H1 (cell line): ENCODE data around the gene PLCL1. TPM values are rescaled to one million over a fixed set of nuclear protein-coding genes. Genes with fewer than 3 reads are reported as not detected.

ENCODE experiments used
- CTCF ChIA-PET: fragments of 300-600 bp; sonication (Branson Sonifier 250); formaldehyde crosslinking; loops from one replicate; lab custom pipeline; 2021; ENCODE audit not compliant: partially characterized antibody; lab: Charles Lee
- POLR2A ChIA-PET: fragments of 300-600 bp; sonication (Branson Sonifier 250); formaldehyde crosslinking; loops from one replicate; lab custom pipeline; 2021; ENCODE audit warnings: inconsistent platforms; ENCODE audit not compliant: partially characterized antibody; lab: Charles Lee
- DNase-seq, 2 experiments: peaks; one replicate each; pipeline versions ENCODE4 v3.0.0 to v3.0.0-alpha.2; 2010 to 2022; ENCODE audit warnings: low spot score in 2 of 2, low read depth in 1 of 2, mixed read lengths in 1 of 2
- FAIRE-seq: peaks from 2 replicates; lab custom pipeline; 2011; peaks lifted over from hg19 to GRCh38; lab: Jason Lieb, UNC
- H2AFZ ChIP-seq: 2 replicates; pipeline ENCODE4 v1.8.1; 2012; ENCODE audit warnings: low read length, inconsistent platforms
- H2AK5ac ChIP-seq: 2 replicates; pipeline ENCODE4 v1.6.1; 2013; ENCODE audit warnings: low read depth, low read length
- H2BK120ac ChIP-seq: replicated peaks from 2 replicates; pipeline ENCODE3; 2013; ENCODE audit warnings: low read depth, low read length, inconsistent platforms
- H2BK12ac ChIP-seq: 2 replicates; pipeline ENCODE4 v1.6.1; 2013; ENCODE audit warnings: low read depth, low read length
- H2BK15ac ChIP-seq: 2 replicates; pipeline ENCODE4 v1.6.1; 2013; ENCODE audit warnings: low read length
- H2BK20ac ChIP-seq: 2 replicates; pipeline ENCODE4 v1.6.1; 2013; ENCODE audit warnings: low read length
- H2BK5ac ChIP-seq: 2 replicates; pipeline ENCODE4 v1.6.1; 2013; ENCODE audit warnings: low read depth, low read length
- H3K14ac ChIP-seq: 2 replicates; pipeline ENCODE4 v1.6.1; 2013; ENCODE audit warnings: inconsistent platforms; ENCODE audit not compliant: insufficient read length
- H3K18ac ChIP-seq: 2 replicates; pipeline ENCODE4 v1.6.1; 2013; ENCODE audit warnings: low read length; ENCODE audit errors: extremely low read depth
- H3K23ac ChIP-seq: 2 replicates; pipeline ENCODE4 v1.6.1; 2013; ENCODE audit warnings: inconsistent platforms; ENCODE audit not compliant: insufficient read length
- H3K23me2 ChIP-seq: 2 replicates; pipeline ENCODE4 v1.6.1; 2013; ENCODE audit warnings: low read depth, low read length
- H3K27ac ChIP-seq: 2 replicates; pipeline ENCODE4 v1.6.1; 2011; ENCODE audit warnings: low read depth, low read length, inconsistent platforms
- H3K27me3 ChIP-seq, 4 experiments: replicated peaks in 1 of 4; 1 replicate in 1 of 4; 2 replicates in 3 of 4; pipeline versions ENCODE4 v1.6.1 to v1.8.1; 2011 to 2013; ENCODE audit warnings: low read length in 3 of 4, mild to moderate bottlenecking in 3 of 4, inconsistent platforms in 2 of 4, mixed read lengths in 2 of 4, moderate library complexity in 1 of 4; ENCODE audit not compliant: control insufficient read depth in 3 of 4, insufficient read depth in 3 of 4; ENCODE audit errors: extremely low read depth in 1 of 4
- H3K36me3 ChIP-seq, 4 experiments: 2 replicates each; pipeline versions ENCODE4 v1.6.1 to v1.8.1; 2011 to 2013; ENCODE audit warnings: mild to moderate bottlenecking in 4 of 4, low read length in 3 of 4, moderate library complexity in 2 of 4, control low read depth in 1 of 4, inconsistent platforms in 1 of 4; ENCODE audit not compliant: insufficient read depth in 4 of 4, control insufficient read depth in 2 of 4
- H3K4ac ChIP-seq: replicated peaks from 2 replicates; pipeline ENCODE3; 2013; ENCODE audit warnings: low read length, low read depth, mixed read lengths, inconsistent platforms; ENCODE audit not compliant: insufficient read length
- H3K4me1 ChIP-seq, 4 experiments: replicated peaks in 1 of 4; 1 replicate in 1 of 4; 2 replicates in 3 of 4; pipeline versions ENCODE4 v1.6.1 to v1.8.1; 2011 to 2013; ENCODE audit warnings: low read length in 3 of 4, inconsistent platforms in 2 of 4, mixed read lengths in 1 of 4; ENCODE audit not compliant: insufficient read depth in 4 of 4, control insufficient read depth in 3 of 4
- H3K4me2 ChIP-seq, 2 experiments: 2 replicates each; pipeline versions ENCODE4 v1.6.1 to v1.8.1; 2011 to 2013; ENCODE audit warnings: low read depth in 2 of 2, low read length in 2 of 2, control low read depth in 1 of 2, inconsistent platforms in 1 of 2, mild to moderate bottlenecking in 1 of 2; ENCODE audit not compliant: insufficient read depth in 1 of 2
- H3K4me3 ChIP-seq, 4 experiments: fragments of 200-600, 300-600 bp in 1 of 4; sonication (generic), shearing (Covaris generic), sonication (Bioruptor Twin) in 1 of 4; 2 replicates each; pipeline versions ENCODE4 v1.5.1 to v1.8.1; 2011 to 2016; ENCODE audit warnings: low read length in 4 of 4, low read depth in 3 of 4, control low read depth in 2 of 4, inconsistent platforms in 2 of 4, mild to moderate bottlenecking in 2 of 4, mixed read lengths in 1 of 4, moderate library complexity in 1 of 4; ENCODE audit not compliant: insufficient read depth in 2 of 4; ENCODE audit errors: extremely low read depth in 1 of 4
- H3K56ac ChIP-seq: replicated peaks from 2 replicates; pipeline ENCODE3; 2013; ENCODE audit warnings: low read depth, mild to moderate bottlenecking, mixed read lengths, low read length, inconsistent platforms; ENCODE audit not compliant: insufficient read length
- H3K79me1 ChIP-seq: 2 replicates; pipeline ENCODE4 v1.6.1; 2013; ENCODE audit warnings: low read depth, low read length, control low read depth
- H3K79me2 ChIP-seq, 2 experiments: 2 replicates each; pipeline versions ENCODE4 v1.6.1 to v1.8.1; 2012 to 2013; ENCODE audit warnings: low read length in 2 of 2, mild to moderate bottlenecking in 2 of 2, inconsistent platforms in 1 of 2; ENCODE audit not compliant: insufficient read depth in 2 of 2, control insufficient read depth in 1 of 2
- H3K9ac ChIP-seq, 4 experiments: replicated peaks in 1 of 4; 1 replicate in 1 of 4; 2 replicates in 3 of 4; pipeline versions ENCODE4 v1.6.1 to v1.8.1; 2011 to 2013; ENCODE audit warnings: low read depth in 3 of 4, low read length in 3 of 4, control low read depth in 2 of 4, mild to moderate bottlenecking in 2 of 4, moderate library complexity in 2 of 4, inconsistent platforms in 1 of 4; ENCODE audit errors: extremely low read depth in 1 of 4
- H3K9me3 ChIP-seq, 2 experiments: 2 replicates each; pipeline versions ENCODE4 v1.6.1 to v1.8.1; 2012 to 2013; ENCODE audit warnings: mild to moderate bottlenecking in 2 of 2, moderate library complexity in 2 of 2, control low read depth in 1 of 2, inconsistent platforms in 1 of 2, low read depth in 1 of 2, low read length in 1 of 2, mixed read lengths in 1 of 2; ENCODE audit not compliant: insufficient read depth in 2 of 2
- H4K20me1 ChIP-seq, 2 experiments: replicated peaks in 1 of 2; 2 replicates each; pipeline versions ENCODE3 to v1.8.1; 2011 to 2013; ENCODE audit warnings: inconsistent platforms in 2 of 2, low read length in 2 of 2, mild to moderate bottlenecking in 1 of 2; ENCODE audit not compliant: insufficient read depth in 2 of 2, control insufficient read depth in 1 of 2
- H4K5ac ChIP-seq: 2 replicates; pipeline ENCODE4 v1.6.1; 2013; ENCODE audit warnings: low read length, low read depth, mixed read lengths, inconsistent platforms; ENCODE audit not compliant: insufficient read length
- H4K8ac ChIP-seq: 2 replicates; pipeline ENCODE4 v1.8.0; 2013; ENCODE audit warnings: mild to moderate bottlenecking, moderate library complexity, low read length, inconsistent platforms; ENCODE audit not compliant: insufficient read depth; ENCODE audit errors: extremely low read depth
- H4K91ac ChIP-seq: replicated peaks from 2 replicates; pipeline ENCODE3; 2013; ENCODE audit warnings: low read length, mixed read lengths, inconsistent platforms; ENCODE audit not compliant: insufficient read length
- ASH2L ChIP-seq: fragments of 200-600, 300-600 bp; sonication (generic); IDR thresholded peaks from one replicate; pipeline ENCODE4 v1.7.1; 2017; ENCODE audit warnings: low read length
- BRCA1 ChIP-seq: IDR thresholded peaks from 2 replicates; pipeline ENCODE4 v1.6.1; 2012; ENCODE audit warnings: low read depth, low read length, improper control_type of control experiment
- E2F6 ChIP-seq: IDR thresholded peaks from 2 replicates; pipeline ENCODE4 v1.6.1; 2012; ENCODE audit warnings: inconsistent platforms
- EGR1 ChIP-seq: IDR thresholded peaks from 2 replicates; pipeline ENCODE4 v1.6.1; 2011; ENCODE audit warnings: low read depth, low read length, borderline replicate concordance
- PHF8 ChIP-seq: fragments of 200-600 bp; sonication (generic); conservative IDR thresholded peaks from 2 replicates; pipeline ENCODE4 v1.7.1; 2012; ENCODE audit warnings: low read depth, mild to moderate bottlenecking, inconsistent platforms, low read length, moderate library complexity
- POLR2AphosphoS5 ChIP-seq: IDR thresholded peaks from 2 replicates; pipeline ENCODE4 v1.6.1; 2011; ENCODE audit warnings: low read depth, low read length
- POU5F1 ChIP-seq: IDR thresholded peaks from 2 replicates; pipeline ENCODE4 v1.6.1; 2011; ENCODE audit warnings: low read depth, mild to moderate bottlenecking, low read length, moderate library complexity
- RXRA ChIP-seq: IDR thresholded peaks from 2 replicates; pipeline ENCODE4 v1.6.1; 2011; ENCODE audit warnings: low read depth, mild to moderate bottlenecking, low read length, moderate library complexity; ENCODE audit not compliant: insufficient read depth
- SRF ChIP-seq: IDR thresholded peaks from 2 replicates; pipeline ENCODE4 v1.6.1; 2011; ENCODE audit warnings: mild to moderate bottlenecking, low read depth, low read length, moderate library complexity
- TAF7 ChIP-seq: optimal IDR thresholded peaks from 2 replicates; pipeline ENCODE3; 2011; ENCODE audit warnings: low read depth, mild to moderate bottlenecking, inconsistent platforms, low read length, moderate library complexity, borderline replicate concordance
- TBP ChIP-seq: IDR thresholded peaks from 2 replicates; pipeline ENCODE4 v1.6.1; 2011; ENCODE audit warnings: low read depth, low read length, improper control_type of control experiment
- WGBS, 2 experiments: shearing (Covaris generic) in 1 of 2; methylation state at CpG; one replicate each; pipeline versions ENCODE4 v1.1.6 to v1.1.7; 2013 to 2015; ENCODE audit warnings: low lambda C conversion rate in 2 of 2, mixed read lengths in 2 of 2, inconsistent platforms in 1 of 2, low coverage in 1 of 2, missing lambda C conversion rate in 1 of 2; ENCODE audit not compliant: insufficient replicate concordance in 2 of 2, insufficient coverage in 1 of 2, insufficient read length in 1 of 2; ENCODE audit errors: extremely low coverage in 1 of 2, missing lambda C conversion rate in 1 of 2; 5-methylcytosine and 5-hydroxymethylcytosine counted together
- polyA plus RNA-seq, 7 experiments: library from polyadenylated mRNA; depleted of rRNA in 3 of 7; stranded (reverse) in 5 of 7; unstranded in 2 of 7; fragments of >200 nt in 5 of 7; fragments of 200-250 nt in 2 of 7; gene quantifications; 1 replicate in 5 of 7; 2 replicates in 1 of 7; 4 replicates in 1 of 7; pipeline versions ENCODE4 v1.2.1 to v1.2.3, GENCODE V29; 2011 to 2013; ENCODE audit warnings: missing spikeins in 2 of 7, mixed read lengths in 2 of 7
- total RNA-seq: library from RNA; stranded (reverse); fragmentation: NEBNext Ultra II Directional; extraction: Animal tissue kit (Norgen Biotek cat#: 25700); gene quantifications from 2 replicates; pipeline ENCODE4 v1.2.1, GENCODE V29; 2021

PLCL1 gene
- total and polyA plus RNA-seq, 2 of the 8 experiments (the other 6 are each of a cell fraction or from before 2014, with no cell fraction given), result not detected

GRCh38 chr2:197809064-197809463, 4.7 kb downstream of the PLCL1 start:
- Histone ChIP-seq H3K9me3 (no peaks in the 10 kb centered on the region), H3K9ac (no peak overlapping the region), H3K4me2 (no peak overlapping the region), H4K8ac (no peak overlapping the region), H3K36me3 (no peaks in the 10 kb centered on the region), H4K91ac (no peak overlapping the region), H3K56ac (no peak overlapping the region), H2BK20ac (no peak overlapping the region), H3K27ac (no peak overlapping the region), H2BK12ac (no peak overlapping the region), H3K79me2 (no peaks in the 10 kb centered on the region), H3K4me1 (peaks cover 0 to 5% (median under 1%) of the 10 kb centered on the region in 4 experiments; a peak in 3 of 7 replicates), H2BK15ac (no peak overlapping the region), H3K18ac (no peak overlapping the region), H3K27me3 (peaks cover 8 to 20% (median 16%) of the 10 kb centered on the region in 4 experiments), H3K4ac (no peak overlapping the region), H3K4me3 (no peak overlapping the region), H3K14ac (no peak overlapping the region), H2BK120ac (no peak overlapping the region), H2AFZ (no peak overlapping the region), H3K23me2 (peaks cover 9% of the 10 kb centered on the region), H4K20me1 (no peaks in the 10 kb centered on the region), H3K23ac (no peak overlapping the region), H2AK5ac (no peak overlapping the region), H2BK5ac (no peak overlapping the region), H3K79me1 (no peaks in the 10 kb centered on the region), H4K5ac (no peak overlapping the region)
- CTCF ChIA-PET, result interaction anchor here (0.7 to 2.4 kb wide), 9 partner anchors 9 to 1805 kb away, joined by 3 to 7 read pairs (median 4); no protein-coding TSS in a partner anchor
- no peak for FAIRE-seq
- 94% methylated on average over 5 of the region's 5 CpGs; no CpG with 5 or more reads in 1 of the 2 experiments for WGBS, 2 experiments
- DNase-seq, result no peak
- POLR2A ChIA-PET, result no interaction called here
- TF ChIP-seq PHF8, result no peak
- no peak for TF ChIP-seq BRCA1
- no peak for TF ChIP-seq POU5F1
- no peak for TF ChIP-seq TAF7
- TF ChIP-seq SRF, result no peak
- no peak for TF ChIP-seq EGR1
- TF ChIP-seq ASH2L, result no peak
- no peak for TF ChIP-seq TBP
- no peak for TF ChIP-seq POLR2AphosphoS5
- no peak for TF ChIP-seq E2F6
- no peak for TF ChIP-seq RXRA
